BLaER1 treated with 17β-estradiol and CSF1 and Interleukin-3, amounts not matched to agents 10 nM and 100 nM (cell line): ENCODE measurements around the gene KMT2C.

Experiments used
- H3K27ac ChIP-seq, 11 experiments: shearing (Covaris generic); formaldehyde crosslinking; 2 replicates each; pipeline ENCODE4 v1.8.1; 2022
- H3K27me3 ChIP-seq, 11 experiments: shearing (Covaris generic); formaldehyde crosslinking; 2 replicates each; pipeline ENCODE4 v1.8.1; 2022
- H3K36me3 ChIP-seq, 11 experiments: shearing (Covaris generic); formaldehyde crosslinking; 2 replicates each; pipeline ENCODE4 v1.8.1; 2022
- H3K4me1 ChIP-seq, 10 experiments: shearing (Covaris generic); formaldehyde crosslinking; 2 replicates each; pipeline ENCODE4 v1.8.1; 2022
- H3K4me2 ChIP-seq, 11 experiments: shearing (Covaris generic); formaldehyde crosslinking; 2 replicates each; pipeline ENCODE4 v1.8.1; 2022
- H3K4me3 ChIP-seq, 10 experiments: shearing (Covaris generic); formaldehyde crosslinking; 2 replicates each; pipeline ENCODE4 v1.8.1; 2022
- H3K9ac ChIP-seq, 11 experiments: shearing (Covaris generic); formaldehyde crosslinking; 2 replicates each; pipeline ENCODE4 v1.8.1; 2022
- H3K9me3 ChIP-seq, 11 experiments: shearing (Covaris generic); formaldehyde crosslinking; replicated peaks in 1 of 11; 2 replicates each; pipeline ENCODE4 v1.8.1; 2022
- H4K20me1 ChIP-seq, 11 experiments: shearing (Covaris generic); formaldehyde crosslinking; 2 replicates each; pipeline ENCODE4 v1.8.1; 2022
- Cebpa-rat ChIP-seq, 11 experiments: shearing (Covaris generic); IDR thresholded peaks; 2 replicates each; pipeline ENCODE4 v1.8.1; 2022

Gene KMT2C

DNA sequence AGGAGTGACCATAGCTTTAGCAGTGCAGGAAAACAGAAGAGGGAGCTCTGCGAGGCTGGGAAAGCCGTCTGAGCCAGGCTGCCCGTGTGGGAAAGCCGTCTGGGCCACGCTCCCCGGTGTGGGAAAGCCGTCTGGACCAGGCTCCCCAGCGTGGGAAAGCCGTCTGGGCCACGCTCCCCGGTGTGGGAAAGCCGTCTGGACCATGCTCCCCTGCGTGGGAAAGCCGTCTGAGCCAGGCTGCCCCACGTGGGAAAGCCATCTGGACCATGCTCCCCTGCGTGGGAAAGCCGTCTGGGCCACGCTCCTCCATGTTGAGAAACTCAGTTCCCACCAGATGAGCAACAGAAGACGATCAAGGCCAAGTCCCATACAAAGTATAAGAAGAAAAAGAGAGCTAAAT is 308.6 kb downstream of the KMT2C start:
- Histone ChIP-seq H3K36me3 (peaks cover 97 to 100% (median 99%) of the 10 kb centered on the region in 11 experiments), H3K4me3 (no peak overlapping the region), H4K20me1 (peaks cover 0 to 11% (median 0%) of the 10 kb centered on the region in 11 experiments; a peak in 3 of 22 replicates), H3K9ac (no peak overlapping the region), H3K4me2 (no peak overlapping the region), H3K27me3 (no peaks in the 10 kb centered on the region), H3K27ac (no peak overlapping the region), H3K4me1 (no peaks in the 10 kb centered on the region), H3K9me3 (peaks cover 13 to 53% (median 37%) of the 10 kb centered on the region in 11 experiments; a peak in 20 of 22 replicates)
- no peak for TF ChIP-seq Cebpa-rat (IDR thresholded peaks at IDR 0.05)

DNA sequence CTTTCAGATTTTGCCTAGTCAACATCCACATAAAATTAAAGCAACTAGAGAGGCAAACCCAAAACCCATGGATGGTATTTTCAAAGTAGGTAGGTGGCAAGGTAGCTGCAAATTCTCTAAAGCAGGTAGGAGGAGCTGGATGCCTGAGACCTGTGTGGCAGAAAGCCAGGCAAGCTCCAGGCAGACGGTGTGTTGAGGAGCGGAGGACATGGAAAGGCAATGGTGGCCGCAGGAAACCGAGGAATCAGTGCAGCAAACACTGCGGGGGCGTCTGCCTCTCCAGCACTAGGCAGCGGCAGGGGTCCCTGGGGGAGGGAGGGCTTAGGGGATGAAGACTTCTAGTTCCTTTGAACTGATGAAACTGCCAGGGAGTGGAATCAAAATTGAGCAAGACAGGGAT is 309.1 kb downstream of the KMT2C start:
- peaks cover 97 to 100% (median 99%) of the 10 kb centered on the region in 11 experiments for H3K36me3 ChIP-seq
- no peak for TF ChIP-seq Cebpa-rat (IDR thresholded peaks at IDR 0.05)

DNA sequence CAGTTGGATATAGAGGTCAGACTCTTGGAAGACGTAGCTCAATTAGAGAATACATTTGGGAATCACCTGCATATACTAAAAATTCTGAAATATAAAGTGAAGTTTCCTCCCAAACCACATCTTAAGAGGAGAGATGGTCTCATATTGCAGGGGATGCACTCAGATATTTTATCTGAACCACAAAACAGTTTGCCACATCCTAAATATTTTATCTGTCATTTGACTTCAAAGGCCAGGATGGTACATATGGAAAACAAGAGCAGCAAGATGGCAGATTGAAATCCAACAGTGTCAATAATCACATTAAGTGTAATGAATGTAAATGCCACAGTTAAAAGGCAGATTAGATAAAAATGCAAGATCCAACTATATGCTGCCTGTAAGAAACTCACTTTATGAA is 313.3 kb downstream of the KMT2C start:
- Histone ChIP-seq H3K4me3 (no peak overlapping the region), H3K4me2 (no peak overlapping the region), H4K20me1 (peaks cover 0 to 14% (median 0%) of the 10 kb centered on the region in 11 experiments; a peak in 3 of 22 replicates), H3K36me3 (peaks cover 96 to 100% (median 100%) of the 10 kb centered on the region in 11 experiments), H3K27ac (no peak overlapping the region), H3K9ac (no peak overlapping the region), H3K9me3 (peaks cover 5 to 31% (median 21%) of the 10 kb centered on the region in 11 experiments; a peak in 20 of 22 replicates), H3K27me3 (no peaks in the 10 kb centered on the region), H3K4me1 (no peaks in the 10 kb centered on the region)
- no peak for TF ChIP-seq Cebpa-rat (IDR thresholded peaks at IDR 0.05)

More for the DNA sequence above, 309.1 kb downstream of the KMT2C start:
- no peak overlapping the region for H3K9ac ChIP-seq
- H3K4me3 ChIP-seq = no peak overlapping the region
- H3K4me1 ChIP-seq = no peaks in the 10 kb centered on the region
- H3K27me3 ChIP-seq = no peaks in the 10 kb centered on the region
- H3K9me3 ChIP-seq = peaks cover 13 to 53% (median 37%) of the 10 kb centered on the region in 11 experiments; a peak in 20 of 22 replicates
- H3K4me2 ChIP-seq = no peak overlapping the region
- H3K27ac ChIP-seq = no peak overlapping the region
- H4K20me1 ChIP-seq = peaks cover 0 to 11% (median 0%) of the 10 kb centered on the region in 11 experiments; a peak in 3 of 22 replicates

DNA sequence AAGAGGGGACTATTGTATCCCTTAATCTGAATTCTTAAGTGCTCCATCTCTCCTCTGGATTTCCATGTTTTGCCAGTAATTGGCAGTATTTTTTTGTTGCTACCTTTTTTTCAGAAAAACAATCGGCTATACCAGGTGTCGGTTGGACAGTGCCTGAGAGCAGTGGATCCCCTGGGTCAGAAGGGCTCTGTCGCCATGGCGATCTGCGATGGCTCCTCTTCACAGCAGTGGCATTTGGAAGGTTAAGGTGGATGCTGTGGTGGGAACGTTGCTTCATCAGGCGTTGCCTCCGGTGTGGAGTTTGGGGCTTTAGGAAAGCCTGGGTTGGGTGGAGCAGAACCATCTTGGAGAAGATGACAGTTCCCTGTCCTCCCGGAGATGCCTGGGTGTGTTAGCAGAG is 314.4 kb downstream of the KMT2C start:
- Histone ChIP-seq H3K9ac (no peak overlapping the region), H3K4me2 (no peak overlapping the region), H3K36me3 (peaks cover 93 to 100% (median 98%) of the 10 kb centered on the region in 11 experiments), H3K4me1 (no peaks in the 10 kb centered on the region), H4K20me1 (peaks cover 0 to 14% (median 0%) of the 10 kb centered on the region in 11 experiments; a peak in 1 of 22 replicates), H3K27ac (no peak overlapping the region), H3K27me3 (no peaks in the 10 kb centered on the region), H3K4me3 (no peak overlapping the region), H3K9me3 (peaks cover 5 to 22% (median 20%) of the 10 kb centered on the region in 11 experiments; a peak in 20 of 22 replicates)
- no peak for TF ChIP-seq Cebpa-rat (IDR thresholded peaks at IDR 0.05)

DNA sequence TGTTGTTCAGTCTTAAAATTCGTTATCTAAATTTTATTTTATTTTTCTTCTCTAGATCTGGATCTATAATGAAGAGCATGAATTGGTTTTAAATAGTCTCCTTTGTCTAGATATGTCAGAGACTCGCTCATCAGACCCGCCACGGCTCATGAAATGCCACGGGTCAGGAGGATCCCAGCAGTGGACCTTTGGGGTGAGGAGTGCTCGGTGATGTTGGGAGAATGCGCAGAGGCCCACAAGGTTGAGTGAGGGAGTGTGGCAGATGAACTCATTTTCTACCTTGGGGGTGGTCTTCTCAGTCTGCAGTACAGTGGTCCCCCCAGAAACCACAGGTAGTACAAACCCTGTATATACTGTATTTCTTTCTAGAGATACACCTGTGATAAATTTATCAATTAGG is 315.0 kb downstream of the KMT2C start:
- no peak overlapping the region for H3K27ac ChIP-seq
- no peaks in the 10 kb centered on the region for H3K4me1 ChIP-seq
- H3K9me3 ChIP-seq = peaks cover under 1 to 17% (median 16%) of the 10 kb centered on the region in 11 experiments; a peak in 20 of 22 replicates
- peaks cover 0 to 14% (median 0%) of the 10 kb centered on the region in 11 experiments; a peak in 1 of 22 replicates for H4K20me1 ChIP-seq
- H3K4me3 ChIP-seq = no peak overlapping the region
- TF ChIP-seq Cebpa-rat (IDR thresholded peaks at IDR 0.05) = no peak
- no peaks in the 10 kb centered on the region for H3K27me3 ChIP-seq
- peaks cover 87 to 100% (median 93%) of the 10 kb centered on the region in 11 experiments for H3K36me3 ChIP-seq
- no peak overlapping the region for H3K4me2 ChIP-seq
- H3K9ac ChIP-seq = no peak overlapping the region

DNA sequence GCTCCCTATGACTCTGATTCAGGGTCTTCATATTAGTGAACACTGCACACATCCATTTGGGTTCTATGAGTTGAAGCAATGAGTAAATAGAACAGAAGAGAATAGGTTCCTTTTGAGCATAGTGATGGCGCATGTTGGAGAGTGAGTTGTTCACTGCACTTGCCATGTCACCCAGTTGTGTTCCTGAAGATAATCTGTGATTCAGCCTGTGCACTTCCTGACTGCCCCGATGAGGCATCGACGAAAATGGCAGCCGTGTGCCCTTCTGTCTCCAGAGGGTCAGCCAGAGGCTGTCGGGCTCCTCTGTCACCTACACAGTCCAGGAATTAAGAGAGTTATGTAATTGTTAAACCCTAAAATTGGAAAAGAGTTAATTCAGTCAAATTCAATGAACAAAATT is 315.6 kb downstream of the KMT2C start:
- no peak for TF ChIP-seq Cebpa-rat (IDR thresholded peaks at IDR 0.05)
- Histone ChIP-seq H3K4me2 (no peak overlapping the region), H3K4me3 (no peak overlapping the region), H3K36me3 (peaks cover 82 to 100% (median 89%) of the 10 kb centered on the region in 11 experiments), H3K4me1 (no peaks in the 10 kb centered on the region), H3K27me3 (no peaks in the 10 kb centered on the region), H4K20me1 (peaks cover 0 to 14% (median 0%) of the 10 kb centered on the region in 11 experiments; a peak in 1 of 22 replicates), H3K9me3 (peaks cover 0 to 12% (median 11%) of the 10 kb centered on the region in 11 experiments; a peak in 19 of 22 replicates), H3K27ac (no peak overlapping the region), H3K9ac (no peak overlapping the region)

DNA sequence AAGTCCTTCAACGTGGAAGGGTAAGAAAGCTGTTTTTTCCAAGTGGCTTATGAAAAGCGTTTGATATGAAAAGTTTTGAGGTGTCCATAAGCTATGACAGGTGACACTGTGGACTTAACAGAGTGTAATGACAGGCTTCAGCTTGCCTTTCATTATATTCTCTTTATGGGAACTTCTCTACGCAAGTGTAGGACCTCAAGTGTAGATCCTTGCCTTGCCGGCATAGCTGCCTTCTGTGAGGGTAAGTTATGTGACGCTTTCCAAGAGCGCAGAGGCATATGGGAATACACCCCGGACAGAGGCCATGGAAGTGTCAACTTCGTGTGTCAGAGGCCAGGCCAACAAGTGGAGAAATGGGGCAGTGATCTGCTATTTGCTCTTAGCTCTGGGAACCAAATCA is 318.4 kb downstream of the KMT2C start:
- H3K27me3 ChIP-seq = no peaks in the 10 kb centered on the region
- H3K36me3 ChIP-seq = peaks cover 59 to 93% (median 67%) of the 10 kb centered on the region in 11 experiments
- no peak for TF ChIP-seq Cebpa-rat (IDR thresholded peaks at IDR 0.05)
- peaks cover 0 to 3% (median 0%) of the 10 kb centered on the region in 11 experiments; a peak in 1 of 22 replicates for H4K20me1 ChIP-seq
- no peak overlapping the region for H3K27ac ChIP-seq
- H3K4me2 ChIP-seq = no peak overlapping the region
- H3K9me3 ChIP-seq = no peaks in the 10 kb centered on the region
- no peak overlapping the region for H3K9ac ChIP-seq
- H3K4me3 ChIP-seq = no peak overlapping the region
- H3K4me1 ChIP-seq = no peaks in the 10 kb centered on the region

DNA sequence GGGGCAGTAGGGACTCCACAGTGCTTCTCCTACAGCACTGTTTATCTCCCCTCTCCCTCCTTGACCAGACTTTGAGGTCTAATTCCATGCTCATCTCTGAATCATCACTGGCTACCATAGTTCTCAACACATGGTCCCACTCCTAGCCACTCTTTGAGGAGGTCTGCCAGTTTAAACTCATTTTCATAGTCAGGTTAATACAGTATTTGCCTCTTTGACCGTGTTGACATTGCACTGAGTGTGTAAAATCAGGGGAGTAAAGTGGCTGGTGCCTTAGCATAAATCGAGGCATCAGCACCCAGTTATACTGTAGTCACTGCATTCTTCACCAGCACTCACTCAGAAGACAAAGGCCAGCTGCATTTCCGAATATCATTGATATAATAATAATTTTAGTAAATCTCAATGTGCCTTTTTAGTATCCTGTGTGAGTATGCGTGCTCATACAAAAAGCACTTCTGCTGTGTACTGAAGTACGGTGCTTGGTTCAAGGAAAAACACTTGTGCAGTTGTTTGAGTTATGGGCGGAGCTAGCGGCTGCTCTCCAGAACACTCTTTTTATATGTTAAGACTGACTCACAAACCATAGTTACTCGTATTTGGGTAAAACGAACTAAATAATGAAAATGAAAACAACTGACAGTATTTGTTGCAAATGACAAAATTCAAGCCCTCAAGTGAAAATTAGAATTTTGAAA is 320.6 kb downstream of the KMT2C start:
- no peak overlapping the region for H3K4me2 ChIP-seq
- H4K20me1 ChIP-seq = no peaks in the 10 kb centered on the region; a peak in 1 of 22 replicates
- H3K27me3 ChIP-seq = no peaks in the 10 kb centered on the region
- TF ChIP-seq Cebpa-rat (IDR thresholded peaks at IDR 0.05) = no peak
- H3K36me3 ChIP-seq = peaks cover 38 to 82% (median 45%) of the 10 kb centered on the region in 11 experiments
- H3K9ac ChIP-seq = no peak overlapping the region
- H3K4me3 ChIP-seq = no peak overlapping the region
- H3K9me3 ChIP-seq = no peaks in the 10 kb centered on the region
- no peak overlapping the region for H3K27ac ChIP-seq
- H3K4me1 ChIP-seq = no peaks in the 10 kb centered on the region

DNA sequence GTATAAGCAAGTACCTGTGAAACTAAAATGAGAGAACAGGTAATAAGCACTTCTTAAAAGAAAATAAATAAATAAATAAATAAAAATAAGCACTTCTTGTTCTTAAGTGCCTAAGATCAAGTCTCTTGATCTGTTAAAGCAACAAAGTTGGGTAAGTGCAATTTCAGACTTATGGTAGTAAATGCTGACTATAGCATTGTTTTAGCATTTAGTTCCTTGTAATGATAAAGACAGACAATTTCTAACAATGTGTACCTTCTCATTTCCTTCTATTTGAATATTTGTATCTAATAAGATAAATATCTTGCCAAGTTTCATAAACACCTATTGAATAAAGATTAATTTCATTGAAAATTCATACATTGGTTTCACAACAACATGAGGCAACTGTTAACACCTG is 323.0 kb downstream of the KMT2C start:
- Histone ChIP-seq H3K36me3 (peaks cover 14 to 69% (median 22%) of the 10 kb centered on the region in 11 experiments; a peak in 21 of 22 replicates), H3K4me1 (no peaks in the 10 kb centered on the region)
- TF ChIP-seq Cebpa-rat (IDR thresholded peaks at IDR 0.05) = no peak

More for the DNA sequence above, 323.0 kb downstream of the KMT2C start:
- Histone ChIP-seq H3K4me3 (no peak overlapping the region), H3K27ac (no peak overlapping the region), H3K9ac (no peak overlapping the region), H3K27me3 (no peaks in the 10 kb centered on the region), H3K9me3 (no peaks in the 10 kb centered on the region), H4K20me1 (no peaks in the 10 kb centered on the region; a peak in 2 of 22 replicates), H3K4me2 (no peak overlapping the region)
